Body of pancreas (tissue), 4 donors: ENCODE data around the gene ERC2. TPM values are rescaled to one million over a fixed set of nuclear protein-coding genes. Genes with fewer than 3 reads are reported as not detected.

Experiments
- ATAC-seq: fragments of 150-250 bp; one replicate; pipeline ENCODE4 v1.9.1; 2016
- DNase-seq, 4 donors: peaks; one replicate each; pipeline ENCODE4 v3.0.0-alpha.2; 2019
- H3K27ac ChIP-seq, 4 donors: fragments of 200-600 bp; sonication (generic); 1 replicate in 3 of 4; 2 replicates in 1 of 4; pipeline versions ENCODE4 v1.5.1 to v1.6.1; 2016 to 2019; ENCODE audit warnings: mild to moderate bottlenecking in 1 of 4, mixed read lengths in 1 of 4, moderate library complexity in 1 of 4
- H3K27me3 ChIP-seq, 2 donors: fragments of 200-600 bp; sonication (generic); one replicate each; pipeline ENCODE4 v1.6.0; 2016; ENCODE audit warnings: mild to moderate bottlenecking in 1 of 2
- H3K36me3 ChIP-seq, 2 donors: fragments of 200-600 bp; sonication (generic); replicated peaks in 1 of 2; 2 replicates each; pipeline ENCODE4 v1.5.1; 2016; ENCODE audit warnings: low read depth in 2 of 2; ENCODE audit not compliant: insufficient read depth in 1 of 2
- H3K4me1 ChIP-seq: fragments of 200-600 bp; sonication (generic); one replicate; pipeline ENCODE4 v1.6.0; 2016
- H3K4me3 ChIP-seq, 2 donors: fragments of 200-600 bp; sonication (generic); 1 replicate in 1 of 2; 2 replicates in 1 of 2; pipeline ENCODE4 v1.5.1; 2016 to 2019
- H3K9me3 ChIP-seq, 3 donors: fragments of 200-600 bp; sonication (generic); 1 replicate in 2 of 3; 2 replicates in 1 of 3; pipeline ENCODE4 v1.5.1; 2016
- CTCF ChIP-seq, 7 experiments: fragments of 450-650 bp in 4 of 7; fragments of 200-600 bp in 3 of 7; sonication (generic) in 3 of 7; IDR thresholded peaks; one replicate each; pipeline ENCODE4 v1.5.1; 2016 to 2019; ENCODE audit warnings: antibody characterized with exemption in 7 of 7
- POLR2A ChIP-seq, 3 donors: fragments of 450-650 bp; IDR thresholded peaks; one replicate each; pipeline ENCODE4 v1.6.1; 2016; ENCODE audit warnings: antibody characterized with exemption in 3 of 3, mild to moderate bottlenecking in 2 of 3
- WGBS, 2 donors: methylation state at CpG; one replicate each; pipeline ENCODE4 v1.1.5; 2017; 5-methylcytosine and 5-hydroxymethylcytosine counted together
- intact Hi-C: fragments of 100-400 bp; cut with DNase I; formaldehyde crosslinking; loops from one replicate; pipeline ENCODE4 v1.15.1; 2023
- total RNA-seq, 2 donors: library from RNA; depleted of rRNA; stranded (reverse); fragments of >200 nt; gene quantifications; one replicate each; pipeline ENCODE4 v1.1.0, GENCODE V29; 2016

ERC2 gene
- total RNA-seq, 2 donors from 2014 or later: 4.0 to 4.7 TPM

GRCh38 chr3:56357266-56357665 is 111.0 kb downstream of the ERC2 start:
- DNase-seq (no peak), ATAC-seq (no peak)
- intact Hi-C loops: no loop called here
- Histone ChIP-seq H3K27me3 (no peaks in the 10 kb centered on the region), H3K4me3 (no peak overlapping the region), H3K27ac (no peak overlapping the region), H3K9me3 (no peaks in the 10 kb centered on the region), H3K36me3 (no peaks in the 10 kb centered on the region), H3K4me1 (no peaks in the 10 kb centered on the region)
- TF ChIP-seq CTCF (IDR thresholded peaks at IDR 0.05) (no peak), POLR2A (IDR thresholded peaks at IDR 0.05) (no peak)
- 70 to 75% methylated on average over 3 of the region's 3 CpGs for WGBS, 2 donors

DNA sequence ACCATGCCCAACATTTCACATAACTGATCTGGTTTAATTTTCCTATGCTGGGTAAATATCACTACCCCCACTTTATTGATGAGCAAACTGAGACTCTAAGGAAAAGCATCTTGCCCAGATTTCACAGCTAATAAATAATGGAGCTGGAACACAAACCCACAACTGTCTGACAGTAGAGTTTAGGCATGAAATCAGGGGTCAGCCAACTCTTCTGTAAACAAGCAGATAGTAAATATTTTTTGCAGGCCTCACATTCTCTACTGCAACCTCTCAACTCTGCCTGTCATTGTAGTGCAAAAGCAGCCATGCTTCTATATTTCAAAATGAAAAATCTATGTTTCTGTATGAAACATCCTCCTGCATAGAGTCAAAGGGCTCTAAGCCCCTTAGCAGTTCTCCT is 111.5 kb downstream of the ERC2 start:
- TF ChIP-seq CTCF (IDR thresholded peaks at IDR 0.05): no peak
- no peak for TF ChIP-seq POLR2A (IDR thresholded peaks at IDR 0.05)
- no peaks in the 10 kb centered on the region for H3K27me3 ChIP-seq
- H3K4me3 ChIP-seq: no peak overlapping the region
- ATAC-seq (no peak), DNase-seq (no peak)
- no peaks in the 10 kb centered on the region for H3K4me1 ChIP-seq
- H3K27ac ChIP-seq: no peak overlapping the region
- intact Hi-C loops: no loop called here
- no peaks in the 10 kb centered on the region for H3K36me3 ChIP-seq
- no peaks in the 10 kb centered on the region for H3K9me3 ChIP-seq

DNA sequence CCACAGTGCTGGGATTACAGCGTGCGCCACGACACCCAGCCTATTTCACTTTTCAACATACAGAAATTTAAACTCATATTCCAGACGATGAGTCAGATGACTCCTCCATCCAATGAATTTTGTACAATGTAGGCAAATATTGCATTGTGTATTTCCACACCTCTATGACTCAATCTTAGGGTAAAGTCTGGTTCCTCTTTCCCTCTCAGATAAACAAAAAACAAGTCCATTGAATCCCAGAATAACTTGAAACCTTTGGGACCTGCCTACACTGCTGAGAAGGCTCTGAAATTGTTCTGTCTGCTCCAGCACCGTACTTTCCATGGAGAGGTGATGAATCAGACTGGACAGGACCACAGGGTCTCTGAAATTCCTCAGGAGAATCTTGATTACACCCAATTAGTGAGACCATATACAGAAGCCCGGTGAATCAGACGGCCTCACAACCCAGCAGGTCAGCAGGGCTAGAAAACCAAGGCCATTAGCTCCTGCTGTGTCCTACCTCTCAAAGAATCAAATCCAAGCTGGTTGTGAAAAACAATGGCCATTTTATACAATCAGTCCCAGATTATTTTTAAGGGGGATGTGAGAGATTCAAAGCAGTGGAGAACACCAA is 112.6 kb downstream of the ERC2 start:
- no peak for DNase-seq
- Histone ChIP-seq H3K9me3 (no peaks in the 10 kb centered on the region), H3K4me3 (no peak overlapping the region), H3K4me1 (no peaks in the 10 kb centered on the region), H3K27ac (no peak overlapping the region), H3K36me3 (no peaks in the 10 kb centered on the region), H3K27me3 (no peaks in the 10 kb centered on the region)
- no peak for ATAC-seq
- 76 to 84% methylated on average over 7 of the region's 7 CpGs for WGBS, 2 donors
- intact Hi-C loops: no loop called here
- TF ChIP-seq POLR2A (IDR thresholded peaks at IDR 0.05): no peak
- TF ChIP-seq CTCF (IDR thresholded peaks at IDR 0.05): no peak

GRCh38 chr3:56351537-56351936 is 116.7 kb downstream of the ERC2 start:
- H3K4me1 ChIP-seq: no peaks in the 10 kb centered on the region

More at GRCh38 chr3:56351537-56351936, 116.7 kb downstream of the ERC2 start:
- Histone ChIP-seq H3K27ac (no peak overlapping the region), H3K27me3 (no peaks in the 10 kb centered on the region), H3K9me3 (no peaks in the 10 kb centered on the region), H3K36me3 (no peaks in the 10 kb centered on the region), H3K4me3 (no peak overlapping the region)
- TF ChIP-seq CTCF (IDR thresholded peaks at IDR 0.05) (no peak), POLR2A (IDR thresholded peaks at IDR 0.05) (no peak)
- DNase-seq (no peak), ATAC-seq (no peak)
- WGBS, 2 donors: 0 to 75% methylated on average over 1 of the region's 1 CpG
- intact Hi-C loops: no loop called here
